Thoracic aorta (tissue), 2 donors: Measurements from ENCODE around the gene C1orf174. TPM values are rescaled to one million over a fixed set of nuclear protein-coding genes. Genes with fewer than 3 reads are reported as not detected.

ENCODE experiments used
- ATAC-seq: fragments of 150-250 bp; one replicate; pipeline ENCODE4 v1.8.0; 2017; ENCODE audit warnings: low read depth; ENCODE audit not compliant: insufficient number of reproducible peaks, low FRiP score
- DNase-seq: peaks from one replicate; pipeline ENCODE4 v3.0.0-alpha.2; 2020; ENCODE audit warnings: low spot score
- H3K27ac ChIP-seq, 2 donors: fragments of 200-600 bp; sonication (generic); 1 replicate in 1 of 2; 2 replicates in 1 of 2; pipeline ENCODE4 v1.5.1; 2016; ENCODE audit warnings: mild to moderate bottlenecking in 2 of 2, moderate library complexity in 2 of 2
- H3K27me3 ChIP-seq: fragments of 200-600 bp; sonication (generic); replicated peaks from 2 replicates; pipeline ENCODE4 v1.6.0; 2016; ENCODE audit warnings: mild to moderate bottlenecking; ENCODE audit not compliant: insufficient read depth
- H3K36me3 ChIP-seq: fragments of 200-600 bp; sonication (generic); one replicate; pipeline ENCODE4 v1.5.1; 2016
- H3K4me1 ChIP-seq, 2 donors: fragments of 200-600 bp; sonication (generic); 1 replicate in 1 of 2; 2 replicates in 1 of 2; pipeline versions ENCODE4 v1.5.1 to v1.6.0; 2016; ENCODE audit warnings: low read depth in 2 of 2, mild to moderate bottlenecking in 1 of 2; ENCODE audit not compliant: control insufficient read depth in 1 of 2
- H3K4me3 ChIP-seq: fragments of 200-600 bp; sonication (generic); 2 replicates; pipeline ENCODE4 v1.5.1; 2016; ENCODE audit warnings: mild to moderate bottlenecking
- H3K9me3 ChIP-seq: fragments of 200-600 bp; sonication (generic); 2 replicates; pipeline ENCODE4 v1.5.1; 2016
- CTCF ChIP-seq: fragments of 200-600 bp; sonication (generic); IDR thresholded peaks from one replicate; pipeline ENCODE4 v1.5.1; 2019; ENCODE audit warnings: antibody characterized with exemption
- total RNA-seq, 2 donors: library from RNA; depleted of rRNA; stranded (reverse); fragments of >200 nt; gene quantifications; one replicate each; pipeline versions ENCODE4 v1.1.0 to v1.2.3, GENCODE V29; 2016

The C1orf174 gene
- total RNA-seq, 2 donors from 2014 or later: 15.3 to 19.0 TPM

GRCh38 chr1:3929126-3929525 is 29.1 kb upstream of the C1orf174 start:
- Histone ChIP-seq H3K27me3 (no peaks in the 10 kb centered on the region), H3K4me1 (no peaks in the 10 kb centered on the region), H3K9me3 (no peaks in the 10 kb centered on the region), H3K27ac (no peak overlapping the region), H3K4me3 (no peak overlapping the region), H3K36me3 (no peaks in the 10 kb centered on the region)
- no peak for TF ChIP-seq CTCF
- no peak for ATAC-seq
- DNase-seq: no peak

- Histone ChIP-seq H3K27ac (no peak overlapping the region), H3K9me3 (no peaks in the 10 kb centered on the region), H3K4me3 (no peak overlapping the region), H3K36me3 (no peaks in the 10 kb centered on the region), H3K4me1 (no peaks in the 10 kb centered on the region), H3K27me3 (no peaks in the 10 kb centered on the region)
- ATAC-seq: no peak
- no peak for DNase-seq
- no peak for TF ChIP-seq CTCF
These were observed 28.5 kb upstream of the C1orf174 start for GRCh38 chr1:3928586-3928985.

GRCh38 chr1:3926956-3927355 is 26.9 kb upstream of the C1orf174 start:
- no peak overlapping the region for H3K27ac ChIP-seq
- H3K4me3 ChIP-seq: no peak overlapping the region
- no peak for TF ChIP-seq CTCF
- H3K9me3 ChIP-seq: no peaks in the 10 kb centered on the region
- no peaks in the 10 kb centered on the region for H3K4me1 ChIP-seq
- ATAC-seq: no peak
- H3K27me3 ChIP-seq: no peaks in the 10 kb centered on the region
- no peak for DNase-seq
- H3K36me3 ChIP-seq: no peaks in the 10 kb centered on the region

- no peak for TF ChIP-seq CTCF
- Histone ChIP-seq H3K27ac (no peak overlapping the region), H3K27me3 (no peaks in the 10 kb centered on the region), H3K9me3 (no peaks in the 10 kb centered on the region), H3K36me3 (no peaks in the 10 kb centered on the region), H3K4me1 (no peaks in the 10 kb centered on the region), H3K4me3 (no peak overlapping the region)
- ATAC-seq (no peak), DNase-seq (no peak)
These were observed 25.7 kb upstream of the C1orf174 start for GRCh38 chr1:3925762-3926161.

- H3K27me3 ChIP-seq: no peaks in the 10 kb centered on the region
- no peaks in the 10 kb centered on the region for H3K9me3 ChIP-seq
- H3K4me3 ChIP-seq: no peak overlapping the region
- H3K36me3 ChIP-seq: no peaks in the 10 kb centered on the region
- TF ChIP-seq CTCF: no peak
- H3K4me1 ChIP-seq: no peaks in the 10 kb centered on the region
- DNase-seq (no peak), ATAC-seq (no peak)
- H3K27ac ChIP-seq: no peak overlapping the region
These were observed 25.2 kb upstream of the C1orf174 start for GRCh38 chr1:3925256-3925655.
